ENCODE results near the gene RAB11FIP4. TPM values are rescaled to one million over a fixed set of nuclear protein-coding genes. Genes with fewer than 3 reads are reported as not detected.
A peak's percentile ranks its signal among the peaks of the same experiment; 100 is the strongest.

Gene RAB11FIP4
- total RNA-seq, 1 experiment from 2014 or later = 5.3 TPM

- H3K36me3 ChIP-seq = no peaks in the 10 kb centered on the region
- DNase-seq = no peak
- H3K9me3 ChIP-seq = no peaks in the 10 kb centered on the region
- no peak overlapping the region for H3K4me3 ChIP-seq
- H3K27me3 ChIP-seq = peaks cover 7% of the 10 kb centered on the region
Observed at GRCh38 chr17:31492880-31493655, 101.6 kb downstream of the RAB11FIP4 start.

GRCh38 chr17:31493656-31494155, 102.2 kb downstream of the RAB11FIP4 start:
- Histone ChIP-seq H3K27me3 (peaks cover 3% of the 10 kb centered on the region), H3K4me3 (no peak overlapping the region), H3K9me3 (no peaks in the 10 kb centered on the region), H3K36me3 (no peaks in the 10 kb centered on the region)
- DNase-seq = no peak

DNA sequence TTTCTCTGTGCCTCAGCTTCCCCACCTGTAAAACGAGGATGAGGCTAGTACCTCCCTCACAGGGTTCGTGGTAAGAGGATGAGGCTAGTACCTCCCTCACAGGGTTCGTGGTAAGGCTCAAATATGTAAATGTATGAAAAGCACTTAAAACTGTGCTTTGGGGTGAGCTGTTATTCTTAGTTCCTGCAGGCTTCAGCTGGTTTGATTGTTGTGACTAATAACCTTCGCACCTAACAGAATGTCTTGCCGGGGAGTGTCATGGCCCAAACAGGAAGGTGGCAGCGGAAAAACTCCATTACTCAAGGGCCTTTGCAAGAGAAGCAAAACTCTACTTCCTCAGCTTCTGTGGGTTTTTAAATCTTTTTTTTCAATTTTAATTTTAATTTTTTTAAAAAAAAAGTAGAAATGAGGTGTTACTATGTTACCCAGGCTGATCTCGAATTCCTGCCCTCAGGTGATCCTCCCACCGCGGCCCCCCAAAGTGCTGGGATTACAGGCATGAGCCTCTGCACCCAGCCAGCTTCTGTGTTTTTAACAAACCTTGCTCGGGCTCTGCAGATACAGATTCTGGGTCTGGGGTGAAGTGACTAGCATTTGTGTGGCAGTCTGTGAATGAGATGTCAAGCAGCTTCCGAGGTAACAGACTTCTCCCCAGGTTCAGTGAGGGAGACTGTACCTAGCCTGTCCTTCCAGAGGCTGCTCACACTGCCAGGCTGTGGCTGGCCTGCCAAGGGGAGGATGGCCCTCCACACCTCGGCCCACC, 103.0 kb downstream of the RAB11FIP4 start:
- Histone ChIP-seq H3K9me3 (no peaks in the 10 kb centered on the region), H3K27me3 (no peaks in the 10 kb centered on the region), H3K36me3 (no peaks in the 10 kb centered on the region), H3K4me3 (no peak overlapping the region)
- DNase-seq = no peak

- H3K36me3 ChIP-seq = no peaks in the 10 kb centered on the region
- DNase-seq = no peak
- H3K27me3 ChIP-seq = no peaks in the 10 kb centered on the region
- no peak overlapping the region for H3K4me3 ChIP-seq
- no peaks in the 10 kb centered on the region for H3K9me3 ChIP-seq
Observed at GRCh38 chr17:31495022-31495885, 103.8 kb downstream of the RAB11FIP4 start.

GRCh38 chr17:31496097-31496496, 104.6 kb downstream of the RAB11FIP4 start:
- no peaks in the 10 kb centered on the region for H3K27me3 ChIP-seq
- DNase-seq = no peak
- no peaks in the 10 kb centered on the region for H3K9me3 ChIP-seq
- no peaks in the 10 kb centered on the region for H3K36me3 ChIP-seq
- H3K4me3 ChIP-seq = no peak overlapping the region

DNA sequence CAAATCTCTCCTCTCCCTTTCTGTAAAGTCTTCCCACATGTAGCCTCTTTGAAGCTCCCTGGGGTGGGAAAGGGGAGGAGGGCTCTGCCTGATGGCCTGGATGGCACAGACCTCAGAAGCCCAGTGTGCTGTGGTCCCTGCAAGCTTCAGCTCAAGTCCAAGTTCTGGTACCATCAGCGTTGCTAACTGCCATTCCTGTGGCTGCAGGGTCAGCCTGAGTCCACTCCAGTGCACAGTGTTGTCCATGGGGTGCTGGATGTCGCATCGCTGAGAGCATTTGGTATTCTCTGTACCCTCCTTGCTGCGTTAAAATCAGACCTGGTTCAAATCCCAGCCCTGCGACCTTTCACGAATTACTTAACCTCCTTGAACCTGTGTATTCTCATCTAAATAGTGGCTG, 105.1 kb downstream of the RAB11FIP4 start:
- Histone ChIP-seq H3K9me3 (no peaks in the 10 kb centered on the region), H3K4me3 (no peak overlapping the region), H3K27me3 (no peaks in the 10 kb centered on the region), H3K36me3 (no peaks in the 10 kb centered on the region)
- no peak for DNase-seq

GRCh38 chr17:31497431-31497830, 106.0 kb downstream of the RAB11FIP4 start:
- DNase-seq = no peak
- Histone ChIP-seq H3K9me3 (no peaks in the 10 kb centered on the region), H3K36me3 (no peaks in the 10 kb centered on the region), H3K27me3 (no peaks in the 10 kb centered on the region), H3K4me3 (no peak overlapping the region)

DNA sequence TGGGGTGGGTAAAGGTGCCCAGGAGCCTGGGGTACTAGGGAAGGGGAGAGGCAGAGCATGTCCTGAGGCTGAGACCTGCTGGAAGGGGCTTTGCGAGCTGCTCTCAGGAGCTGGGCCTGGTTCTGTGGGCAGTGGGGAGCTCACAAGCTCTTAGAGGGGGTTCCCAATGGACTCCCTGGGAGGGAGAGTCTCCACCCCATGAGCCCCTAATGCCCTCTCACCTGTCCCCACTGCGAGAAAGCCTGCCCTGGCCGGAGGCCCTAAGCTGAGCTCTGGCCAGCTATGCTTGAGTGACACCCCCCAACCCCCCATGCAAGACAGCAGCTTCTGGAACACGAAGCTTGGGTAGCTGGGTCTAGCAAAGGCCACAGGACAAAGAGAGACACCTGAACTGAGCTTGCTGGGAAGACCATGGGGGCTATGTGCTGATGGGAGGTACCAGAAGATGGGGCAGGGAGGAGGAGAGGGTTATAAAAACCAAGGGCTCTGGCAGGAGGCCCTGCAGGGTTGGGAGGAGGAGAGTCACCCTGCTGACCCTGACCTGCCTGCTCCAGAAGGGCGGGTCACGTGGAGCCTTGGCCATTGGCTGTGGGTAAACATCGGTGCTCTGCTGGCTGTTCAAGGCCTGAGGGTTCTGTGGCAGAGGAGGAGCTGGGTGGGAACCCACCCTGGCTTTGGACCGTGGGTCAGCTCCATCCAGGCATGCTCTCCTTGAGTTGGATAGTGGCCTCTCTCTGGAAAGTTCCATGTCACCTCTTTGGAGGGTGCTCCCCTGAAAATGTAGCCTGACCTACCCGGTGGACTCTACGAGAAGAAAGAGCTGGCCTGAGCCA, 106.7 kb downstream of the RAB11FIP4 start:
- no peaks in the 10 kb centered on the region for H3K36me3 ChIP-seq
- H3K4me3 ChIP-seq = no peak overlapping the region
- H3K9me3 ChIP-seq = no peaks in the 10 kb centered on the region
- no peak for DNase-seq
- no peaks in the 10 kb centered on the region for H3K27me3 ChIP-seq

GRCh38 chr17:31499771-31500554, 108.5 kb downstream of the RAB11FIP4 start:
- H3K27me3 ChIP-seq = no peaks in the 10 kb centered on the region
- no peaks in the 10 kb centered on the region for H3K9me3 ChIP-seq
- no peak overlapping the region for H3K4me3 ChIP-seq
- peak; percentile 43 for DNase-seq
- no peaks in the 10 kb centered on the region for H3K36me3 ChIP-seq

DNA sequence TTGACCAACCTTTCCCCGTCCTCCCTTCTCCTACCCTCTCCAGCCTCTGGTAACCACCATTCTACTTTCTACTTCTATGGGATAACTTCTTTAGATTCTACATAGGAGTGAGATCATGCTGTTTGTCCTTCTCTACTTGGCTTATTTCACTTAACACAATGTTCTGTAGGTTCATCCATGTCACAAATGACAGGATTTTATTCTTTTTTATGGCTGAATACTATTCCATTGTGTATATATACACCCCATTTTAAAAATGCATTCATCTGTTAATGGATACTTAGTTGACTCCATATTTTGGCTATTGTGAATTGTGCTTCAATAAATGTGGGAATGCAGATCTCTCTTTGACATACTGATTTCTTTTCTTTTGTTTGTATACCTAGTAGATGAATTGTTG, 115.0 kb downstream of the RAB11FIP4 start:
- Histone ChIP-seq H3K36me3 (no peaks in the 10 kb centered on the region), H3K4me3 (no peak overlapping the region), H3K9me3 (no peaks in the 10 kb centered on the region), H3K27me3 (no peaks in the 10 kb centered on the region)
- no peak for DNase-seq

DNA sequence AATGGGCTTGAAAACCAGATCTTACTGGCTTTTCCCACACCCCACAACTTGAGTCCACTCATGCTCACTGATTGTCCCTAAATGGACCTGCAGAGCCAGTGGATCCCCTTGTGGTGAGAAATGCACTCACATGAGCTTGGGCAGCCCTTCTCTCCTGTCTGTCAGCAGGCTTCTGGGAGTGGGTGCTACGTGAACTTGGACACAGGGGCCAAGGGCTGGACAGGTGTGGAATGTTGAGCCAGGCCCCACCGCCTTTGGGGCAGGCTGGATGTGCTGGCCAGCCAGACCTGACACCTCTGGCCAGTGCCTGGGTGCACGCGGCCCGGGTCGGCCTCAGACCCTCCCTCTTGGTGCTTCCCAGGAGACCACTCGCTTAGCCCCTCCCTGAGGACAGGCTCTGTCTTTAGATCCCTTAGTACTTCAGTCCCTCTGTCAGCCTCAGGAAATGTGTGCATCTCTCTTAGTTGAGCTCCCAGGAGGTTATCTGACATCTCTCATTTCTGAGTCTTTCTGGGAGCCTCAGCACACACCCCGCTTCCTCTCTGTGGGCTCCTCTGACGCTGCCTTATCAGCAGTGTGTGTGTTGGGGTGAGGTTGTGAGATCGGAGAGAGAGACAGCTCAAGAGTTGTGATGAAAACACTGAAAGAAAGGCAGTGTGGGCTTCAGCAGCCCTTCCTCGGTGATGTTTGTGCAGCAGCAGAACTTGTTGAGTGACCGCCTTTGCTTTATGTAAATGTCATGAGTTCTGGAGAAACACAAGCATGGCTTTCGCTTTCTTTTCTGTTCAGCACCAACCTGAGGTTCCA, 117.0 kb downstream of the RAB11FIP4 start:
- Histone ChIP-seq H3K36me3 (no peaks in the 10 kb centered on the region), H3K9me3 (no peaks in the 10 kb centered on the region), H3K4me3 (no peak overlapping the region), H3K27me3 (no peaks in the 10 kb centered on the region)
- no peak for DNase-seq

GRCh38 chr17:31509095-31509804, 117.8 kb downstream of the RAB11FIP4 start:
- no peak for DNase-seq
- no peaks in the 10 kb centered on the region for H3K36me3 ChIP-seq
- H3K9me3 ChIP-seq = no peaks in the 10 kb centered on the region
- no peaks in the 10 kb centered on the region for H3K27me3 ChIP-seq
- no peak overlapping the region for H3K4me3 ChIP-seq

GRCh38 chr17:31509805-31510177, 118.3 kb downstream of the RAB11FIP4 start:
- H3K4me3 ChIP-seq = no peak overlapping the region
- no peaks in the 10 kb centered on the region for H3K9me3 ChIP-seq
- H3K27me3 ChIP-seq = no peaks in the 10 kb centered on the region
- H3K36me3 ChIP-seq = no peaks in the 10 kb centered on the region
- DNase-seq = no peak
